AG09319 (cell line): ENCODE measurements around the gene DENND4A.
"Not testable (repeated sequence)": the region's sequence is repeated elsewhere in the genome, so short reads cannot be mapped to it uniquely, and the experiment has no call there.

Experiments
- DNase-seq: peaks from one replicate; pipeline ENCODE4 v3.0.0-alpha.2; 2010; ENCODE audit warnings: low read depth; ENCODE audit errors: extremely low read depth
- CTCF ChIP-seq: IDR thresholded peaks from 2 replicates; pipeline ENCODE4 v1.5.1; 2011; ENCODE audit warnings: low read depth, mild to moderate bottlenecking, inconsistent platforms, low read length, moderate library complexity

DENND4A gene

DNA sequence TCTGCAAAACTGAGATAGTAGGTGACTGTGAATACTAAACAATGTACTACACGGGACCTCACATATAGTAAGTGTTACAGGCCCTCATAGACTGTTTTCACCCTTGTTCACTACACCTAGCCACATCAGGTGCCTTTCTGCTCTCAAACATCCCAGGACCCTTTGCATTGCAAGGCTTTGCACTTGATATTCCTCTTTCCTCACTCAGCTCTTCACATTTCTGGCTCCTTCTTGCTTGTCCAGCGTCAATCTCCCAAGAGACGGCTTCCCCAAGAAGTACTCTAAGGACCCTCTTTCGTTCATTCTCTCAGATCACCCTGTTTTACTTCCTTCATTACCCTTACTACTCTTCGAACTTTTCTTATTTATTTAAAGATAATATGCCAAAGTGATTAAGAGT, 10.0 kb downstream of the DENND4A start:
- no peak for TF ChIP-seq CTCF
- DNase-seq: no peak

GRCh38 chr15:65778701-65779100, 13.4 kb downstream of the DENND4A start:
- DNase-seq: not testable (repeated sequence)

DNA sequence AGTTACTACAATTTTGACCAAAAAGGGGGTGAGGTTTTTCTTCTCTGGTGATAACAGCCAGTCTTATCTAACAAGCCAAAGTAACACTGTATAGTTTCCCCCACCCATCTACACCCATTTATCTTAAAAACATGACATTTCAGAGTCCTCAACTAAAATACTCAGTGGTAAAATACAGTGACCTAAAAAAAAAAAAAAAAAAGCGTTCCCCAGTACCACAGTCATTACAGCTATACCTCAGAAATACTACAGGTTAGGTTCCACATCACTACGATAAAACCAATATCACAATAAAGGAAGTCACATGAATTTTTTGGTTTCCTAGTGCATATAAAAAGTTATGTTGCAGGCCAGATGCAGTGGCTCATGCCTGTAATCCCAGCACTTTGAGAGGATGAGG, 13.8 kb downstream of the DENND4A start:
- no peak for DNase-seq
- no peak for TF ChIP-seq CTCF

GRCh38 chr15:65777843-65778242, 14.2 kb downstream of the DENND4A start:
- no peak for DNase-seq
- no peak for TF ChIP-seq CTCF

DNA sequence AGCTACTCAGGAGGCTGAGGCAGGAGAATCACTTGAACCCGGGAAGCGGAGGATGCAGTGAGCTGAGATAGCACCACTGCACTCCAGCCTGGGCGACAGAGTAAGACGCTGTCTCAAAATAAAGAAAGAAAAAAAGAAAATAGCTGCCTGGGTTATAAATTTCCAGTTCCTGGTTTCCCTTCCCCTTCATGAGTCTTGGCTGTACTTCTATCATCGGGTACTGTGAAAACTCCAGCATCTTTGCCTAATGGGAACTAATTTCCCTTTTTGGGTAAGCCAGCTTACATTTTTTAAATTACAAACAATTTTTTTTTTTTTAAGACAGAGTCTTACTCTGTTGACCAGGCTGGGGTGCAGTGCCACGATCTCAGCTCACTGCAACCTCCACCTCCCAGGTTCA, 15.0 kb downstream of the DENND4A start:
- DNase-seq: no peak
- TF ChIP-seq CTCF: no peak

DNA sequence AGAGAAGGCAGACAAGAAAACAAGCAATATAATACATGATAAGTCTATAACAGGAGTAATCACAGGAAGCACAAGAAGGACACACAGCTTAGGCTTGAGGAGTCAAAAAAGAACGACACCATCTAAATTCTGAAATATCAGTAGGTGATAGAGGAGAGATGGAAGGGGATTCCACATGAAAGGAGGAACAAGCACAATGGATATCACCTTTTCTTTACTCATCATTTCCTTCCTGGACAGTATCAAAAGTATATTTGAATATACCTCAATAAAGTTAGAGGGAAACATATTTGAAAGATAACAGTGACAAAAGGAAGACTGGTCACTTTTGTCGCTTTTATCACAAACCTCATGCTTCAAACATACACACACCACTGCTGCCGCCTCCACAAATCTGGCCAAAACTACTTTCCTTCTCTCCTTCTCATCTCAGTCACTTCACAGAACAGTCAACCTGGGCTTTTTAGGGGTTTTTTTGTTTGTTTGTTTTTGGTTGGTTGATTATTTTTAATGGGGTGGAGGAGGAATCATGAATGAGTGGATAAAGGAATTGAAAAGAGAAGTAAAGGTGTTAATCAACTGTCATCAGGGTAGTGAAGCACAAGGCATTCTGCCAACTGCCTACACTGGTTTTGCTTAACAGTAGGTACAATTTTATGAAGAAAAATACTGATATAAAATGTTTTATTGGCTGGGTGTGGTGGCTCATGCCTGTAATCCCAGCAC, 18.5 kb downstream of the DENND4A start:
- no peak for DNase-seq
- TF ChIP-seq CTCF: no peak

DNA sequence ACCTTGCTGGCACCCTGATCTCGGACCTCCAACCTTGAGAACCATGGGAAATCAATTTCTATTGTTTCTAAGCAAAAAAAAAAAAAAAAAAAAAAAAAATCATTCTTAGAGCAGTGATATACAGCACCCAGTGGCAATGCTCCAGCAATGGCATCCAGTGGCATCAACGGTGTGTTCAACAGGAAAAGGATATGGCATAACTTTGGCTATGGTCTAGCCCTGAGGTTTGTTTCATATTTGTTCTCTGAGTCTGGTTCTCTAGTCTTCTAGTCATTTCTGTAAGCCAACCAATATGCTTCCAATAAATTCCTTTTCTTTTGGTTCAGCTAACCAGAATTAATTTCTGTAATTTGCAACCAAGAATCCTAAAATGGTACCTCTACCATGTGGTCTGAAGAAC, 19.2 kb downstream of the DENND4A start:
- no peak for TF ChIP-seq CTCF
- DNase-seq: no peak

DNA sequence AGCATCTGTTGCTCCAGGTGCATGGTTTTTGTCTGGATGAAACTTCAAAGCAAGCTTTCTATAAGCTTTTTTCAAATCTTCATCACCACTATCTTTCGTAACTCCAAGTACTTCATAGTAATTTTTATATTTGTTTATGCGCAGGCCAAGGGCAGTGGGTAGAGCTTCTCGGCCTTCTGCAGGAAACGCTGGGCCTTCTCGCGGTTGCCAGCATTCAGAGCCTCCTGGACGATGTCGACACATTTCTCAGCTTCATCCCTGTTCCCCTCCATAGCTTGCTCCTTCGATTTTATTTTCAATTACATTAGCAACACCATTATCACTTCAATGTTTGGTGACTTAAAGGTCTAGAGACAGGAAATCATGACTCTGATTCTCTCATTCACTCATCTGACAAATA, 20.2 kb downstream of the DENND4A start:
- TF ChIP-seq CTCF: no peak
- no peak for DNase-seq
